ENCODE measurements around the gene LYPLA2.

GRCh38 chr1:23756676-23757075 lies 34.3 kb upstream of the LYPLA2 start:
- TF ChIP-seq CTCF (IDR thresholded peaks at IDR 0.05) (no peak), POLR2A (IDR thresholded peaks at IDR 0.05) (no peak)
